IMR-90 (cell line): ENCODE results near the gene DPH2. TPM values are rescaled to one million over a fixed set of nuclear protein-coding genes. Genes with fewer than 3 reads are reported as not detected.

Source experiments
- ATAC-seq: fragments of 200-7000 bp; cut with Tn5 transposase; 2 replicates; pipeline ENCODE4 v1.9.1; 2020; ENCODE audit warnings: low read depth, mild to moderate bottlenecking, moderate library complexity
- BruUV-seq: library from RNA; stranded (reverse); fragments of 400-500 nt; replicated peaks from 2 replicates; lab custom pipeline; 2021; lab: Mats Ljungman, UMichigan
- CTCF ChIA-PET: fragments of 300-600 bp; formaldehyde crosslinking; extraction: SDS; loops from one replicate; lab custom pipeline; 2021; ENCODE audit warnings: antibody characterized with exemption; lab: Yijun Ruan, JAX
- POLR2A ChIA-PET: fragments of 300-600 bp; sonication (Branson Sonifier 250); formaldehyde crosslinking; loops from one replicate; lab custom pipeline; 2022; ENCODE audit warnings: antibody characterized with exemption; ENCODE audit not compliant: unreplicated experiment; lab: Charles Lee
- DNase-seq: peaks from one replicate; pipeline ENCODE4 v3.0.0; 2013
- H2AFZ ChIP-seq: replicated peaks from 2 replicates; pipeline ENCODE3; 2013; ENCODE audit warnings: low read length, mild to moderate bottlenecking; ENCODE audit not compliant: poor library complexity
- H2AK5ac ChIP-seq: 2 replicates; pipeline ENCODE4 v1.6.1; 2013; ENCODE audit warnings: low read depth, low read length, inconsistent platforms
- H2AK9ac ChIP-seq: replicated peaks from 2 replicates; pipeline ENCODE3; 2013; ENCODE audit warnings: mild to moderate bottlenecking, low read depth, low read length, moderate library complexity; ENCODE audit not compliant: poor library complexity
- H2BK120ac ChIP-seq: 2 replicates; pipeline ENCODE4 v1.6.1; 2013; ENCODE audit warnings: low read depth, low read length, inconsistent platforms
- H2BK15ac ChIP-seq: 3 replicates; pipeline ENCODE4 v1.6.1; 2013; ENCODE audit warnings: low read depth, low read length, inconsistent platforms
- H2BK20ac ChIP-seq: 2 replicates; pipeline ENCODE4 v1.6.1; 2013; ENCODE audit warnings: low read depth, mild to moderate bottlenecking, inconsistent platforms, low read length, moderate library complexity
- H2BK5ac ChIP-seq: 2 replicates; pipeline ENCODE4 v1.6.1; 2013; ENCODE audit warnings: mild to moderate bottlenecking, low read depth, low read length, inconsistent platforms; ENCODE audit not compliant: poor library complexity, severe bottlenecking
- H3K14ac ChIP-seq: replicated peaks from 2 replicates; pipeline ENCODE4 v1.6.1; 2013; ENCODE audit warnings: low read depth, low read length, inconsistent platforms
- H3K18ac ChIP-seq: 2 replicates; pipeline ENCODE4 v1.6.1; 2013; ENCODE audit warnings: low read depth, low read length, control low read depth
- H3K23ac ChIP-seq: 2 replicates; pipeline ENCODE4 v1.6.1; 2013; ENCODE audit warnings: low read depth, low read length, inconsistent platforms
- H3K27ac ChIP-seq: 2 replicates; pipeline ENCODE4 v1.5.1; 2013; ENCODE audit warnings: mild to moderate bottlenecking, control low read depth, low read length; ENCODE audit not compliant: insufficient read depth
- H3K27me3 ChIP-seq: 2 replicates; pipeline ENCODE4 v1.6.1; 2013; ENCODE audit warnings: low read length; ENCODE audit not compliant: control insufficient read depth, insufficient read depth
- H3K36me3 ChIP-seq: 2 replicates; pipeline ENCODE4 v1.6.1; 2013; ENCODE audit warnings: low read length, mixed read lengths; ENCODE audit not compliant: control insufficient read depth, insufficient read depth
- H3K4ac ChIP-seq: 2 replicates; pipeline ENCODE4 v1.6.1; 2013; ENCODE audit warnings: low read depth, low read length, inconsistent platforms
- H3K4me1 ChIP-seq: 2 replicates; pipeline ENCODE4 v1.6.1; 2013; ENCODE audit warnings: low read length, mixed read lengths; ENCODE audit not compliant: control insufficient read depth, insufficient read depth
- H3K4me2 ChIP-seq: 2 replicates; pipeline ENCODE4 v1.6.1; 2013; ENCODE audit warnings: low read depth, mild to moderate bottlenecking, control low read depth, low read length, moderate library complexity
- H3K4me3 ChIP-seq: 2 replicates; pipeline ENCODE4 v1.5.1; 2013; ENCODE audit warnings: low read depth, mild to moderate bottlenecking, control low read depth, low read length, moderate library complexity; ENCODE audit not compliant: insufficient read depth
- H3K56ac ChIP-seq: 2 replicates; pipeline ENCODE4 v1.6.1; 2013; ENCODE audit warnings: low read length, inconsistent platforms; ENCODE audit not compliant: insufficient read depth; ENCODE audit errors: extremely low read depth
- H3K79me1 ChIP-seq, 2 experiments: 2 replicates each; pipeline ENCODE4 v1.6.1; 2013; ENCODE audit warnings: low read length in 2 of 2, inconsistent platforms in 1 of 2, low read depth in 1 of 2
- H3K9ac ChIP-seq: 2 replicates; pipeline ENCODE4 v1.6.1; 2013; ENCODE audit warnings: low read depth, low read length, control low read depth
- H3K9me1 ChIP-seq: 2 replicates; pipeline ENCODE4 v1.6.1; 2013; ENCODE audit warnings: low read length, inconsistent platforms; ENCODE audit not compliant: insufficient read depth
- H3K9me3 ChIP-seq: 2 replicates; pipeline ENCODE4 v1.6.1; 2013; ENCODE audit warnings: low read length; ENCODE audit not compliant: control insufficient read depth, insufficient read depth
- H4K20me1 ChIP-seq: 2 replicates; pipeline ENCODE4 v1.6.1; 2013; ENCODE audit warnings: low read length, inconsistent platforms; ENCODE audit not compliant: insufficient read depth
- H4K5ac ChIP-seq: 2 replicates; pipeline ENCODE4 v1.6.1; 2013; ENCODE audit warnings: mild to moderate bottlenecking, low read depth, low read length, control low read depth
- H4K8ac ChIP-seq, 2 experiments: 2 replicates each; pipeline ENCODE4 v1.6.1; 2013; ENCODE audit warnings: low read depth in 2 of 2, low read length in 2 of 2, control low read depth in 1 of 2, inconsistent platforms in 1 of 2
- H4K91ac ChIP-seq: 2 replicates; pipeline ENCODE4 v1.6.1; 2013; ENCODE audit warnings: low read depth, low read length, inconsistent platforms; ENCODE audit not compliant: insufficient read depth
- CHD1 ChIP-seq: IDR thresholded peaks from 2 replicates; pipeline ENCODE4 v1.6.1; 2012; ENCODE audit warnings: low read depth, low read length, improper control_type of control experiment
- CTCF ChIP-seq: conservative IDR thresholded peaks from 2 replicates; pipeline ENCODE4 v1.5.1; 2012; ENCODE audit warnings: mild to moderate bottlenecking, low read depth, low read length, improper control_type of control experiment
- MAFK ChIP-seq: IDR thresholded peaks from 2 replicates; pipeline ENCODE4 v1.6.1; 2012; ENCODE audit warnings: low read depth, low read length, improper control_type of control experiment
- MAZ ChIP-seq: IDR thresholded peaks from 2 replicates; pipeline ENCODE4 v1.6.1; 2012; ENCODE audit warnings: low read depth, mild to moderate bottlenecking, low read length, improper control_type of control experiment, moderate library complexity, borderline replicate concordance
- MXI1 ChIP-seq: IDR thresholded peaks from 2 replicates; pipeline ENCODE4 v1.6.1; 2012; ENCODE audit warnings: low read depth, mild to moderate bottlenecking, low read length, moderate library complexity, borderline replicate concordance
- SMC3 ChIP-seq: fragments of 150-350 bp; IDR thresholded peaks from 2 replicates; pipeline ENCODE4 v1.6.1; 2016; ENCODE audit warnings: low read depth, mild to moderate bottlenecking, antibody characterized with exemption, low read length, moderate library complexity
- WGBS, 2 experiments: methylation state at CpG; one replicate each; pipeline versions ENCODE4 v1.1.5 to v1.1.7; 2013; ENCODE audit warnings: missing lambda C conversion rate in 2 of 2; ENCODE audit not compliant: insufficient read length in 1 of 2; ENCODE audit errors: extremely low coverage in 2 of 2; 5-methylcytosine and 5-hydroxymethylcytosine counted together
- dilution Hi-C: fragments of 300-500 bp; cut with HindIII; formaldehyde crosslinking; loops from one replicate; pipeline ENCODE4 v1.14.3; 2018; ENCODE audit warnings: low sequenced_read_pairs; ENCODE audit not compliant: unreplicated experiment
- in situ Hi-C: fragments of 300-500 bp; cut with MboI; formaldehyde crosslinking; loops from 3 replicates; pipeline ENCODE4 v1.14.3; 2019; ENCODE audit warnings: low sequenced_read_pairs, inconsistent platforms, mixed read lengths
- intact Hi-C: fragments of 100-400 bp; cut with micrococcal nuclease; formaldehyde crosslinking; loops from 2 replicates; pipeline ENCODE4 v1.10.0; 2022
- polyA plus RNA-seq, 3 experiments: library from polyadenylated mRNA; depleted of rRNA; stranded (reverse); fragments of >200 nt; gene quantifications; 2 replicates each; pipeline ENCODE4 v1.2.3, GENCODE V29; 2012; ENCODE audit warnings: low replicate concordance in 1 of 3
- total RNA-seq: library from RNA; depleted of rRNA; stranded (reverse); fragments of >200 nt; gene quantifications from 2 replicates; pipeline ENCODE4 v1.2.3, GENCODE V29; 2012

DPH2 gene
- total and polyA plus RNA-seq, 2 of the 4 experiments (the other 2 are of a cell fraction), result 21.0 to 32.2 TPM

GRCh38 chr1:43971336-43971980, 1.6 kb downstream of the DPH2 start:
- 100% methylated on average over 6 of the region's 17 CpGs; no CpG with 5 or more reads in 1 of the 2 experiments for WGBS, 2 experiments
- peaks cover 5% of the 10 kb centered on the region for H3K4me1 ChIP-seq
- no peak overlapping the region for H2BK5ac ChIP-seq
- H2AK5ac ChIP-seq, result no peak overlapping the region
- ChIA-PET POLR2A (no interaction called here), CTCF (no interaction called here)
- no peak overlapping the region for H2BK20ac ChIP-seq
- TF ChIP-seq SMC3 (no peak), CTCF (no peak), MAFK (no peak), MXI1 (no peak), CHD1 (no peak), MAZ (no peak)
- no peak overlapping the region for H3K23ac ChIP-seq
- H3K18ac ChIP-seq, result no peak overlapping the region
- no peak overlapping the region for H2BK15ac ChIP-seq
- H3K9ac ChIP-seq, result no peak overlapping the region
- intact Hi-C loops, result no loop called here
- no peak overlapping the region for H2AK9ac ChIP-seq
- no peak overlapping the region for H2AFZ ChIP-seq
- BruUV-seq, result no TSS peak
- H4K8ac ChIP-seq, result no peak overlapping the region
- H3K9me3 ChIP-seq, result no peaks in the 10 kb centered on the region
- DNase-seq, result no peak
- H3K56ac ChIP-seq, result no peak overlapping the region
- no peak overlapping the region for H4K91ac ChIP-seq
- H3K36me3 ChIP-seq, result peaks cover 12% of the 10 kb centered on the region
- H3K14ac ChIP-seq, result no peak overlapping the region
- in situ Hi-C loops, result loop anchor here (25.0 kb wide), 1 partner anchor 434 kb away; the partner anchor contains the start of gene PTPRF
- H3K27me3 ChIP-seq, result no peaks in the 10 kb centered on the region
- H2BK120ac ChIP-seq, result no peak overlapping the region
- dilution Hi-C loops, result no loop called here
- peaks cover 21 to 33% of the 10 kb centered on the region in 2 experiments; a peak in 3 of 4 replicates for H3K79me1 ChIP-seq
- H3K4ac ChIP-seq, result no peak overlapping the region
- H3K4me2 ChIP-seq, result no peak overlapping the region
- H4K20me1 ChIP-seq, result peaks cover 12% of the 10 kb centered on the region
- ATAC-seq, result no peak
- no peak overlapping the region for H3K27ac ChIP-seq
- H3K9me1 ChIP-seq, result peaks cover 19% of the 10 kb centered on the region
- no peak overlapping the region for H3K4me3 ChIP-seq
- no peak overlapping the region for H4K5ac ChIP-seq
